GM15510 (cell line): ENCODE data around the gene EFTUD2.

Experiments used
- POLR2A ChIP-seq: IDR thresholded peaks from 3 replicates; pipeline ENCODE4 v1.6.1; 2011; ENCODE audit warnings: borderline replicate concordance; ENCODE audit not compliant: insufficient read length; ENCODE audit errors: extremely low read depth

The EFTUD2 gene

GRCh38 chr17:44863061-44863918, 36.0 kb downstream of the EFTUD2 start:
- TF ChIP-seq POLR2A, result no peak

- TF ChIP-seq POLR2A, result no peak
These were observed 36.8 kb downstream of the EFTUD2 start for GRCh38 chr17:44862278-44862914.

- TF ChIP-seq POLR2A, result no peak
These were observed 39.5 kb downstream of the EFTUD2 start for GRCh38 chr17:44859701-44860100.

GRCh38 chr17:44854192-44854591, 45.1 kb downstream of the EFTUD2 start:
- no peak for TF ChIP-seq POLR2A

DNA sequence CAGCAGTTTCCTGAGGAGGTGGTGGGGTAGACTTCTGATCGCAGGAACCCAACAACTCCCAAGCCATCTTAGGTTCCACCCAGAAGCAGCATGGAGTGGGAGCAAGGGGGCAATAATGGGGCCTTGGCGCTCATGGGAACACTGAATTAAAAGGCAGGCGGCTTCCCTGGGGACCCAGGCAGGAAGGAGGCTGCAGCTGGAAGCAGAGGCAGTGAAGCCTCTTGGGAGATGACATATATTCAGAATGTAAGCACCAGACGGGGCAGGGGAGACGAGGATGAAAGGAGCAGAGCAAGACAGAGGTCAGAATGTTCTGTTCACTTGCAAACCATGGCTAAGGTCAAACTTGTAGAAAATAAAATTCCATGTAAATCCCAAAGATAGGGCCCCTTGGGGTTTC, 48.6 kb downstream of the EFTUD2 start:
- TF ChIP-seq POLR2A, result no peak

DNA sequence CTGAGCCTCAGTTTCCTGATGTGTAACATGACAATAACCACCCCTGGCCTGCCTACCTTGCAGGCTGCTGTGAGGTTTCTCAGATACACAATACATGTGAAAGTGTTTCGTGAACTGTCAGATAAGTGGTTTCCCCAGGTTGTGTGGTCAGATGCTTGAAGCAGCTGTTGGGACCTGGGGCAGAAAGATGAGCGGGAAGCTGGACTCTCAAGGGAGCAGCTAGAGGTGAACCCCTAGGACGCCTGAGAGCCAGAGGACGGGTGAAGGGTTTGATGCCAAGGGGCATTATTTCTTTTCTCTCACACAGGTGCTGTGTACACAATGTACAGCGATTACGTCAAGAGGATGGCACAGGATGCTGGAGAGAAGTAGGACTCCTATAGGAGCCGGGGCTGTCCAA, 49.2 kb downstream of the EFTUD2 start:
- TF ChIP-seq POLR2A, result no peak

DNA sequence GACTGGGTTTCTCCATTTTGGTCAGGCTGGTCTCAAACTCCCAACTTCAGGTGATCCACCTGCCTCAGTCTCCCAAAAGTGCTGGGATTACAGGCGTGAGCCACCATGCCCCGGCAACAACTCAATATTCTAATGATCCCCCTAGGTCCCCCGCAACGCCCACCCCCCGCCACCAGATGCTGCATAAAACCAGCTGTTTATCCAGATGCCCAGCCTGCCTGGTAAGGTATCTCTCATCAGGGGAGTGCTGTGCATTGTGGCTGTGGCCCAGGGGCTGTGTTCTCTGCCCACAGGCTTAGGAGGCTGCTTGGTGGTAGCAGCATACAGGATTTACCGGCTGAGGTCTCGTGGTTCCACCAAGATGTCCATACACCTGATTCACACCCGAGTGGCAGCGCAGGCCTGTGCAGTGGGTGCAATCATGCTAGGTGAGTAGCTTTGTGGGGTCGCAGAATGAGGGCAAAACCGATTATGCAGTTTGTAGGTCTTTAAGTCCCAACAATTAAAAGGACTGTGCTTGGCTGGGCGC, 50.2 kb downstream of the EFTUD2 start:
- no peak for TF ChIP-seq POLR2A

DNA sequence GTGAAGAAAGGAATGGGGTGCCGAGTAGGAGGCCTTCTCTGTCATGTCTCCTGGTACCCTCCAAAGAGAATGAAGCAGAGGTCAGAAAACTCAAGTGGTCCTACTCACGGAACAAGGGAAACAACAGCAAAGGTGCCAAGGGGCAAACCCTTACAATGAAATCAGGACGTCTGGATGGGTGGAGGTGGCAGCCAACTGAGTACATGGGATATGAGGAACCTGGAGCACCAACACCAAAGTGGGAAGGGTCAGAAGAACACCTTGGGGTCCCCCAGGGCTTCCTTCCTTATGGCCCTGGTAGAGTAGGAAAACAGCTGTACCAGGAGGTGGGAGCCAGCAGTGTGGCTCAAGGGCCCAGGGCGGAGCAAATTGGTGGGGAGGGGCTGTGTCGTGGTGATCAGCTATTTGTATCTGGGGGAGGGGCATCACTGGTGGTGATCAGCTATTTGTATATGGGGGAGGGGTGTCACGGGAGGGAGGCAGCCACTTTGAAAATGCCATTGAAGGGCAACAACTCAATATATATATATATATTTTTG, 50.9 kb downstream of the EFTUD2 start:
- TF ChIP-seq POLR2A, result no peak

GRCh38 chr17:44847586-44847985, 51.7 kb downstream of the EFTUD2 start, which contains the start of gene HIGD1B:
Gene HIGD1B, plus strand, starts transcription at chr17:44847883. Its CDS starts 270 bp downstream, at chr17:44848153.
- no peak for TF ChIP-seq POLR2A

DNA sequence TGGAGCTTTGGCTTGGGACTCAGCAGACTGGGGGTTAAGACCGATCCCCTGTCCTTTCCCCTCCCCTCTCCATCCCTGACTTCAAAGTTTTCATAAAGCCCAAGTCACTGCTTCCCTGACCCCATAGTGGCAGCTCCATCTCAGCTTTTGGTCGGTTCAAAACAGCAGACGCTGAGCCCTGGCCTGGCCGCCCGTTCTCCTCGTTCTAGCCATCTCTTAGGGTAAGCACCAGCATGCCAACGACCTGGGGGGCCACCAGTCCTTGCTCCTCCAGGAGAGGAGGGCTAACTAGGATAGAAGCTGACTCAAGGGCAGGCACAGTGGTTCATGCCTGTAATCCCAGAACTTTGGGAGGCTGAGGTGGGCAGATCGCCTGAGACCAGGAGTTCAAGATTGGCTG, 53.0 kb downstream of the EFTUD2 start:
- no peak for TF ChIP-seq POLR2A

DNA sequence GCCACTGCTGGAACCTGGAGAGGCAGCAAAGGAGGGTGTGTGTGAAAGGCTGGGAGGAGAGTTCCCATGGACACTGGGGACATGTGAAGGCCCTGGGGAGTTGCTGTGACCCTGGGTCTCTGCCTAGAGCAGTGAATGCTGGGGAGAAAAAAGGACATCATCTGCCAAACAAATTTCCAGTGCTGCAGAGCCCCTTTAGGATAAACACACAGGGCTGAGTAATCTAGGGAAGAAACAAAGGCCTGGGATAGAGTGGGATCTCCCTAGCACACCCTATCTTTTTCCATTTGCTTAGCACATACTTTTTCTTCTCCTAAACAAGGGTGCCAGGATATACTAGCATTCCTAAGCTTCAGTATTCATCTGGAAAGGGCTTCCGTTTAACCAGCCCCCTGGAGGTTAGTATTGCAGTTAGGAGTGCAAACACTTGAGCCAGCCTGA, 54.8 kb downstream of the EFTUD2 start:
- TF ChIP-seq POLR2A, result no peak

GRCh38 chr17:44842748-44843147, 56.5 kb downstream of the EFTUD2 start:
- no peak for TF ChIP-seq POLR2A

- no peak for TF ChIP-seq POLR2A
These were observed 58.3 kb downstream of the EFTUD2 start for GRCh38 chr17:44840936-44841335.

GRCh38 chr17:44840274-44840673, 59.0 kb downstream of the EFTUD2 start:
- TF ChIP-seq POLR2A, result no peak

GRCh38 chr17:44837196-44837595, 62.0 kb downstream of the EFTUD2 start:
- no peak for TF ChIP-seq POLR2A

DNA sequence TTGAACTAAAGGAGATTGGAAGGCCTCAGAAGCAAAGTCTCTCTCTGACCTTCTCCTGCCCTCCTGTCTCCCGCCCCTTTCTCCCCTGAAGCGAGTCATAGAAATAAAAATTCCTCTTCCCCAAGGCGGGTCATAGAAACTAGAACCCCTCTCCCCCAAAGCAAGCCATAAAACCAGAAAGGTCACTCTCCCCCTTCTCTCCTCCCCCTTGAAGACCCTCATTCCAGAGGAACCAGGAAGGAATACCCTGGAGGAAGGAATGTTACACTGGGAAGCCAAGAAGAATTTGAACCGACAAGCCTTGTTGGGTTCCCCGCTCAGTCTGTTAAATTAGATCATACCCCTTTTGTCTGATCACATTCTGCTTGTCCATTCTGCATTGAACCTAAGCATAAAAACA, 66.4 kb downstream of the EFTUD2 start:
- no peak for TF ChIP-seq POLR2A

DNA sequence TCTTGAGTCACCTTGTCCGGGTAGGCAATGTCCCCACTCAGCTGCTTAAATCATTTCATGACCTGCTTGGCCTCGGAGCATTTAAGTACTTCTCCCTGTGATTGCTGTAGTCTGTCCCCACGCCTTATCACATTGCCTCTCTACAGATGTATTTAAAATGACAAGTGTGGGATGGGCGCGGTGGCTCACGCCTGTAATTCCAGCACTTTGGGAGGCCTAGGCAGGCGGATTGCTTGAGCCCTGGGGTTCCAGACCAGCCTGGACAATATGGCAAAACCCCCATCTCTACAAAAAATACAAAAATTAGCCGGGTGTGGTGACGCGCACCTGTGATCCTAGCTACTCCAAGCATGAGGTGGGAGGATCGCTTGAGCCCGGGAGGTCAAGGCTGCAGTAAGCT, 67.9 kb downstream of the EFTUD2 start:
- TF ChIP-seq POLR2A, result no peak
